NCI-H1694 treated with DMSO at 0.1 percent for 48 hours (cell line): ENCODE results near the gene SAMD4A.

Source experiments
- DNase-seq: peaks from one replicate; lab custom pipeline; 2025; lab: John Stamatoyannopoulos, UW

The SAMD4A gene, protein sequence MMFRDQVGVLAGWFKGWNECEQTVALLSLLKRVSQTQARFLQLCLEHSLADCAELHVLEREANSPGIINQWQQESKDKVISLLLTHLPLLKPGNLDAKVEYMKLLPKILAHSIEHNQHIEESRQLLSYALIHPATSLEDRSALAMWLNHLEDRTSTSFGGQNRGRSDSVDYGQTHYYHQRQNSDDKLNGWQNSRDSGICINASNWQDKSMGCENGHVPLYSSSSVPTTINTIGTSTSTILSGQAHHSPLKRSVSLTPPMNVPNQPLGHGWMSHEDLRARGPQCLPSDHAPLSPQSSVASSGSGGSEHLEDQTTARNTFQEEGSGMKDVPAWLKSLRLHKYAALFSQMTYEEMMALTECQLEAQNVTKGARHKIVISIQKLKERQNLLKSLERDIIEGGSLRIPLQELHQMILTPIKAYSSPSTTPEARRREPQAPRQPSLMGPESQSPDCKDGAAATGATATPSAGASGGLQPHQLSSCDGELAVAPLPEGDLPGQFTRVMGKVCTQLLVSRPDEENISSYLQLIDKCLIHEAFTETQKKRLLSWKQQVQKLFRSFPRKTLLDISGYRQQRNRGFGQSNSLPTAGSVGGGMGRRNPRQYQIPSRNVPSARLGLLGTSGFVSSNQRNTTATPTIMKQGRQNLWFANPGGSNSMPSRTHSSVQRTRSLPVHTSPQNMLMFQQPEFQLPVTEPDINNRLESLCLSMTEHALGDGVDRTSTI

DNA sequence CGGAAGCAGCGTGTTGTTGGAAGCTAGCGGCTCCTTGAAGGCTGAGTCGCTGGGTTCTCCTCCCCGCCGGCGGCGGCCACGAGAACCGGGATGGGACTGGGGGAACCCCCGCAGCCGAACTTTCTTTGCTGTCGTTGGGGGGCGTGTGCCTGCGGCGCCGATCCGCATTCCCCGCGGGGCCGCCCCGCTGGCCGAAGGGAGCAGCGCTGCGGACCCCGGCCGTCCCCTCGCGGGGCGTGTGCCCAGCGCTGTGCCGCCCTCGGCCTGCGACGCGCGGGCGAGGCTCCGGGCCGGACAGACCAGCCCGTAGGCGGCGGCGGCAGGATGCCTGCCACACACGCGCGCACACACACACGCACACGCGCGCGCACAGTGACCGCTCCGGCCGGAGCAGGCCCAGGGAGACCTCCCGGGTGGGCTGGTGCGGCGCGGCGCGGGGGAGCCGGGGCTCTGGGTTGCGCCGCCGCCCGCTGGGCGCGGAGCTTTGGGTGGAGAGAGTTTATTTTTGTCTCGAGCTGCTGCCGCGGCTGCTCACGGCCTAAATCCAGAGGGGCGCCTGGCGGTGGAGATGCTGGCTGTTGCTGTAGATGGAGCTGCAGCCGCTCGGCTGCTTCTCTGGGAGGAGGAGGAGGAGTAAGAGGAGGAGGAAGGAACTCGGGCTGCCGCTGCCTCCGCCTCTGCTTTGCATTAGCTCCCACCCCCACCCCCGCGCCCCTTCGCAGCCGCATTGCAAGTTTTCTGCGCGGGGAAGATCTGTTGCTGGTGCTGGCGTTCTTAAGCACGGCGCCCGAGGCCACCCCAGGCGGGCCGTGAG is at the start of gene SAMD4A:
TSS of gene SAMD4A (plus strand) at position 719 of the 814 bp plus-strand sequence. CDS start 789 bp downstream, outside the sequence.
- peak; percentile 40 for DNase-seq

DNA sequence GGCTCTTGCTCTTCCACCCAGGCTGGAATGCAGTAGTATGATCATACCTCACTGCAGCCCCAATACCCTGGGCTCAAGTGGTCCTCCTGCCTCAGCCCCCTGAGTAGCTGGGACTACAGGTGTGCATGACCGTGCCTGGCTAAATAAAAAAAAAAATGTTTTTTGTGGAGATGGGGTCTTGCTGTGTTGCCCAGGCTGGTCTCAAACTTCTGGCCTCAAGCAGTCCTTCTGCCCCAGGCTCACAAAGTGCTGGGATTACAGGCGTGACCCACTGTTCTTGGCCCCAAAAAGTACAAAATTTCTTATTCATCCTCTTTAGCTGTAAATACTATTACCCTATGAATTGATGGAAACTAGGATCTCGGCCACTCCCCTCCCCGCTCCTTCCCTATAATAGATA is 42.5 kb upstream of the SAMD4A start:
- no peak for DNase-seq

DNA sequence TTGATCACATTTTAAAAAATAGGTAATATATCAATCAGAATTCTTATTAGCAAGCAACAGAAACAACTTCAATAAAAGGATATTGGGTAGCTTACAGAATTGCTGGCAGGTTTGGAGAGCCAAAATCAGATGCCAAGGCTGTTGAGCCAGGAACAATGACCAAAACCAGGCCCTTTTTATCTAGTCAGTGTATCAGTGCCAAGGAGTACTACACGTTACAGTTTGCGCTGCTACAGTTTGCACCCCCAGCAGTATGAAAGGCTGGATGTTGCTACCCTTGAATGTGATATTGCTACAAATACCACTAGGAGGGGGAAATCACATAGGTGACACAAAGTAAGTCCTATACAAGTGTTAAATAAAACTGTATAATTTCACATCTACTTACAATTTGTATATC is 38.0 kb upstream of the SAMD4A start:
- no peak for DNase-seq

DNA sequence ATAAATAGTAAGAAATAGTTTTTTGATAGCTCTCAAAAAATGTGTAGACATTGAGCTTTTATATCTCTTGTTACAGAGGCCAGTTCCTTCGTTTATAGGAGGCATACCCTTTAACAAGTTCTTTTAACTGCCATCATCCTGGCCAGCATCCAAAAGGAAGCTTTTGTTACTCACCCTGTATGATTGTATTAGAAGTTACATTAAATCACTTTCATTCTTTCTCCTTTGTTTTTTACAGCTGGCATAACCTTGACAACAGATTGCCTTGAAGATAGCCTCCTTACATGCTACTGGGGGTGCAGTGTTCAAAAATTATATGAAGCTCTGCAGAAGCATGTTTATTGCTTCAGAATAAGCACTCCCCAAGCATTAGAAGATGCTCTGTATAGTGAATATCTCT is 37.1 kb upstream of the SAMD4A start:
- DNase-seq: no peak

DNA sequence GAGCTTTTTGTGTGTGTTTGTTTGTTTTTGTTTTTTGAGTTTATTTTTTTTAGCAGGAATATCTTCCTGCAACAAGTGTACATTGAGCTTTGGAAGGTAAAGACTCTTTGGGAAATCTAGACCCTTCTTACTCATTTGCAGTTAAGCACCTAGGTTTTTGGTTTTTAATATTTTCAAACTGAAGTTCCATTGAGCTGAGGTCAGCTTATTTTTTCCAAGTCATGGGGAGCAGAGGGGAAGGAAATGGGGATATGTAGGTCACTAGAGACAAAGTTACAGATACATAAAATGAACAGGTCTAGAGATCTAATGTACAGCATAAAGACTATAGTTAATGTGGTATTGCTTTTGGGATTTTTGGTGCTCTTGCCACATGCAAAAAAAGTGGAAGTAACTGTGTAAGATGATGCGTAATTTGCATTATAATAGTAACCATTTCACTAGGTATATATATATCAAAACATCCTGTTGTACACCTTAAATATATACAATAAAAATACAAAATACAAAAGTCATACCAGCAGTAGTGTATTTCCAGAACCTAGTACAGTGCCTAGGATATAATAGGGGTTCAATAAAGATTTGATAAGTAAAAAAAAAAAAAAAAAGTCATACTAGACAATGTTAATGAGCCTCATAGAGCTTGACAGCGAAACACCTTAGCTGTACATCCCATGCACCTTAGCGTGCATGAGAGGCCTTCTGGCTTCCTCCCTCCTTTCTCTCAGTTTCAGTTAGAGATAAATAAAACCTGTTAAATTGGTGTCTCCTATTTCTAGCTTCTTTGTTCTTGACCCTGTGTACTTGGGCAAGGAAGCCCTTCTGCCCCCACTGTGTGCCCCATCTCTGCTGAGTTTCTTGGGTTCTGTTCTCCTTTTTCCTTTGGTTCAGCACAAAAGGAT is 34.6 kb upstream of the SAMD4A start:
- DNase-seq: no peak

DNA sequence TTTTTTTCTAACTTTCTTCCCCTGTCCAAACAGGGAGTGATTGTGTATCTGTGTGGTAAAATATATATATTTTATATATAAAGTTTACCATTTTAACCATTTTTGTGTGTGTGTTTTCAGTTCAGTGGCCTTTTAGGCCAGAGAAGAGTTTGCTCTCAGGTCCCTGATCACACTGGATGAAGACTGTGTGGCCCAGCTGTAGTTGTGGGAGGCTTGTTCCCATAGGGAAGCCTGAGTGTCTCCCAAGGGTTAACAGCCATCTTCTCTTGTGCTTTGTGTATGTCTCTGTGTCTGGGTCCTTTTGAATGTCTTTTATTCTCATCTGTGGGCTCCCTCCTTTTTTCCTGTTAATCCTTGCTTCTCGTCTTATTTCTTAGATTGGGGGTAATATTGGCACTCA is 33.8 kb upstream of the SAMD4A start:
- DNase-seq: no peak

DNA sequence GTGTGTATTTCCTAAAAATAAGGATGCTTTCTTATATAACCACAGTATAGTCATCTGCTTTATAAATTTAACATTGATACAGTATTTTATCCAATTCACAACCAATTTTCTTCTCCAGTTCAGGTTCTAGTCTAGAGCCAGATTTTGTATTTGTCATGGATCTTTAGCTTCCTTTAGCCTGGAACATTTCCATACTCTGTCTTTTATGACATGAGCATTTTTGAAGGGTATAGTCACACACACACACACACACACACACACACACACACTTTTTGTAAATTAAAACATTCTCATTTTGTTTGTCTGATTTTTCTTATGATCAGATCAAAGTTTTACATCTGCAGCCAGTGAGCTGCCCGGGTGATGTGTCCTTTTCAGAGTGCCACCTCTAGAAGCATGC is 31.8 kb upstream of the SAMD4A start:
- no peak for DNase-seq

DNA sequence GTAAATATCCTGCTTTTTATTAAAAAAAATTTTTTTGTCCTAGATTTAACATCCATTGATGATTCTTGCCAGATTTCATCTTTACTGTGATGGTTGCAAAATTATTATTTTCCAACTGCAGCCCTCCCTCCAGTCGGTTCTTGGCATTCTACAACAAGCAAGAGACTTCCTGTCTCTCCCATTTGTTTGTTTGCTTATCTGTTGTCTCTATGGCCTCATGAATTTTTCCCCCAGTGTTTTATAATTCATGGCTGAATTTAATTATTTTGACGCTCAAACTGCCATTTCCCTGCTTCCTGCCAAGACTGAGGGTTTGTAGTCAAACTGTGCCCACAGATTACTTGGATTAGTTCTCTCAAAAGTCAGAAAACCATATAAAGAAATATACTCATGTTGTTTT is 31.3 kb upstream of the SAMD4A start:
- DNase-seq: no peak

DNA sequence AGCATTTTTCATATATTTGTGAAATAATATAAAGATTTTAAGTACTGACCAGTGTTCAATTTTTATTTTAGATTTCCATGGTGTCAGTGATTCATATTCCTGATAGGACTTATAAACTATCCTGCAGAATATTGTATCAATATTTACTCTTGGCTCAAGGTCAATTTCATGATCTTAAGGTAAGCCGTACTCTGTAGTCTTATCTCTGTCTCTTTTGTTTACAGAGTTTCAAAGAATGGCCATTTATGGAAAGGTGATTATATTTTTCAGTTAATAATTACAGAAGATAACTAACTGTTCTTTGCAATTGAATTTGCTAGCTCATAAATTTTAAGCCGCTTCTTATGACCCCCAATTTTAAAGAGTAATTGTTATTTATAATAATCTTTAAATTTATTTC is 29.3 kb upstream of the SAMD4A start:
- DNase-seq: no peak

DNA sequence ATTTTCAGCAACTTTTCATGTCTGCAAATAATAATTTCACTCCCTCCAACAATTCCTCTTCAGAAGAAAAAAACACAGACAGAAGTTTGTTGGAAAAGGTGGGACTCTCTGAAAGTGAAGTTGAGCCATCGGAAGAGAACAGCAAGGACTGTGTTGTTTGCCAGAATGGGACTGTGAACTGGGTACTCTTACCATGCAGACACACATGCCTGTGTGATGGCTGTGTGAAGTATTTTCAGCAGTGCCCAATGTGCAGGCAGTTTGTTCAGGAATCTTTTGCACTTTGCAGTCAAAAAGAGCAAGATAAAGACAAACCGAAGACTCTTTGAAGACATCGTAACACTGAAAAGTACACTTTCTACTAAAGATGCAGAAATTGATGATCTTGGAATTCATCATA is 28.9 kb upstream of the SAMD4A start:
- DNase-seq: no peak

DNA sequence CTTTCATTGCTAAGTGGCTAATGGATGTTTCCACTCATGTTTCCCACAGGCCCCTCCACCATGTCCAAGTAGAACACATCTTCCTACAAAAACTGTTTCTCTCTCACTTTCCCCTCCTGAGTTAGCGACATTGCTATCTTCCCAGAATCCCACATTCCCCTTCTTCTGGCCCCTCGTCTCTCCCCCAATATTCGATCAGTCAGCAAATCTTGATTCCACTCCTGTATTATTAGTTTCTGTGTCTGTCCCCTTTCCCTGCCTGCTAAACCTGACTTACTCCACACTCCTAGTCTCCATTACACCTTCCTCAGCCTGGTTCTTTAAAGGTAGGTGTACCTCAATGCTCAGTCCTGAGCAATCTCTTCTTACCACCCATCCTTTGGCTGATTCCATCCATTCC is 19.3 kb upstream of the SAMD4A start:
- no peak for DNase-seq

DNA sequence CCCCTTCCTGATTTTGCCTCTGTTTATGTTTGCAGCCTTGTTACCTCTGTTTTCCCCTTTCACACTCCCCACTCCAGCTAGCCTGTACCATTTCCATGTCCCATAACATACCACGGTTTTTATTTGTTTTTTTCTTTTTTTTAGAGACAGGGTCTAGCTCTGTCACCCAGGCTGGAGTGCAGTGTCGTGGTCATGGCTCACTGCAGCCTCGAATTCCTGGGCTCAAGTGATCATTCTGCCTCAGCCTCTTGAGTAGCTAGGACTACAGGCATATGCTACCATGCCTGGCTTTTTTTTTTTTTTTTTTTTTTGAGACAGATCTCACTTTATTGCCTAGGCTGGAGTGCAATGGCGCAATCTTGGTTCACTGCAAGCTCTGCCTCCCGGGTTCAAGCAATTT is 18.4 kb upstream of the SAMD4A start:
- DNase-seq: no peak

DNA sequence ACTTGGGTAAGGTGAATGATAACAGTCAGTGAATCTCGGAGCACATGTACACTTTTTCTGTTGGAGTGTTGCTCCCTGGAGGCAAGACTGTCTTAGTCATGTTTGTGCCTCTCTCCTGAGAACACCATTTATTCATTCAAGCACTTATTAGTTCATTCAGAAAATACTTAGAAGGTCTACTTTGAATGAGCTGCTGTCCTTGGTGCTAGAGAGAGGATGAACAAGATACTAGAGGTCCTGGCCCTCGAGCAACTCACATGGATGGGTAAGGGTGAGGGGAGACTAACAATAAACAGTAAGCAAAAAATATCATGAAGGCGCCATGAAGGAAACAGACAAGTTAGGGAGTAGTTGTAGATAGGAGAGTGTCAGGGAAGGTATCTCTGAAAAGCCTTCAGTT is 17.1 kb upstream of the SAMD4A start:
- no peak for DNase-seq

DNA sequence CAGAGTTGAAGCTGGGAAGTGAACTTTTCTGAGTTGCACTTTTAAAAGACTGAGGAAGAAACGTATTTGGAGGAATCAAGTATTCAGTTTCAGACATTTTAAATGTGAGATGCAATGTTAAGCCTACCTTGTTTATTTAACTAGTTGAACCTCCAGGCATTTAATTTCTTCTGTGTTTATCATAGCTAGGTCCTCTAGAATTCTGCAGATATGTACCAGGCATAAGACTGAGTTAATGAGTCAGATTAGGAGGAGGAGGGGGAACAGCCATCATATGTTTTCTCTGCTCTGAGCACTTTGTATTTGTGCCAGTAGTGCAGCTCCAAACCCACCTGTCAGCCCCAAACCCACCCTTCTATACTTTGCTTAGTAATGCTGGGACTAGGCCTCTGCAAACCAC is 16.4 kb upstream of the SAMD4A start:
- no peak for DNase-seq

DNA sequence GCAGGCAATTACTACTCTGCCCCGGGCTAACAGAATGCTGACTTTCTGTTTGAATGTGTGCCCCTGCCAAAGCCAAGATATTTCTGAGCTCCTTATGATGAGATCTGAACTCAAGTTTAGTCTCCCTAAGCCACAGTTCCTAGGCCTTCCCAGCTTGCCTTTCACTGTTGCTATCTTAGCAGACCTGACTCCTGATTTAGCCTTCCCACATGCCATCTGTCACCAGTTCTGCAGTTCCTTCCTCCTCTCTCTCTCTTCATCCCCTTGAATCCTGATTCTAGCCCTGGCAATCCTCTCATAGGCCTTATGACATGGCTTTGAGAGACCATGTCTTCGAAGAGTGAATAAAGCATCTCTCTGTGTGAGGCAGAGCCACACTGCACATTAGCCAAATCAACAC is 12.5 kb upstream of the SAMD4A start:
- DNase-seq: no peak

DNA sequence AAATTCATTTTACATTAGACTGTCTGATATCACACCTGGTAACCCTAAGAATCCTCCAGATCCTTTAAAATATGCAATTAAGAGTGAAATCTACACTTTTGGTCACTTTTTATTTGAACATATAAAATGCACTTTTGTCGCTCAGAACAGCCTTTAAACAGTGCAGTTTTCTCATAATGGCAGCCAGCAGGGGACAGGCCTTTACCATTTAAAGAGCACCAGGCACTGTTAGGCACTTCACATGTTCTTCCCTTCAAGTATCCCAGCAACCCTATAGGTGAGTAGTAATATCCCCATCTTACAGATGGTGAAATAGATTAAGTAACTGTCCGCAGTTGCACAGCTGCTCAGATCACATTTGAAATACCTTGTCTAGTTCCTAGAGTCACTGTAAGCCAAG is 11.3 kb upstream of the SAMD4A start:
- DNase-seq: no peak

DNA sequence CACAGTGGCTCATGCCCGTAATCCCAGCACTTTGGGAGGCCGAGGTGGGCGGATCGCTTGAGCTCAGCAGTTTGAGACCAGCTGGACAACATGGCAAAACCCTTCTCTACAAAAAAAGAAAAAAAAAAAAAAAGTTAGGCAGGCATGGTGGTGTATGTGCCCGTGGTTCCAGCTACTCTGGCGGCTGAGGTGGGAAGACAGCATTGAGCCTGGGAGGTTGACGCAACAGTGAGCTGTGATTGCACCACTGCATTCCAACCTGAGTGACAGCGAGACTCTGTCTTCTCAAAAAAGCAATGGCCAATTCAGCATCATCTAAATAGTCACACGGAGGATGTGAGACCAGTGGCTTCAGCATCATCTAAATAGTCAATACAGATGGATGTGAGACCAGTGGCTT is 10.4 kb upstream of the SAMD4A start:
- DNase-seq: no peak

DNA sequence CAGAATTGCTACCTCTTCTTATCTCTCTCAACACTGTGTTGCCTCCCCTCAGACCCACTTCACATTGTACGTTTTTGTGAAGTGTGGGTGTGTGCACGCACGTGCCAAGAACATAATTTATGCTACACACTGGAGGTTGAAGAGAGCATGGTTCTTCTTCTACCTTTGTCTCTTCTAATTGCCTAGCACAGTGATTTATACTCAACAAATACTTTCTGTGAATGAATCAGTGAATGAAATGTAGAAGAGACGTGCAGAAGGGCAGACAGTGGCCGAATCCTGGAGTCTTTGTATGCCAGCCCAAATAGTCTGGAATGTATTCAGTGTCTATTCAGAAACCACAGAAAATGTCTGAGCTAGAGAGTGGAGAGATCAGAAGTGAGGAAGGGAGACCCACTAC is 4.6 kb upstream of the SAMD4A start:
- no peak for DNase-seq

DNA sequence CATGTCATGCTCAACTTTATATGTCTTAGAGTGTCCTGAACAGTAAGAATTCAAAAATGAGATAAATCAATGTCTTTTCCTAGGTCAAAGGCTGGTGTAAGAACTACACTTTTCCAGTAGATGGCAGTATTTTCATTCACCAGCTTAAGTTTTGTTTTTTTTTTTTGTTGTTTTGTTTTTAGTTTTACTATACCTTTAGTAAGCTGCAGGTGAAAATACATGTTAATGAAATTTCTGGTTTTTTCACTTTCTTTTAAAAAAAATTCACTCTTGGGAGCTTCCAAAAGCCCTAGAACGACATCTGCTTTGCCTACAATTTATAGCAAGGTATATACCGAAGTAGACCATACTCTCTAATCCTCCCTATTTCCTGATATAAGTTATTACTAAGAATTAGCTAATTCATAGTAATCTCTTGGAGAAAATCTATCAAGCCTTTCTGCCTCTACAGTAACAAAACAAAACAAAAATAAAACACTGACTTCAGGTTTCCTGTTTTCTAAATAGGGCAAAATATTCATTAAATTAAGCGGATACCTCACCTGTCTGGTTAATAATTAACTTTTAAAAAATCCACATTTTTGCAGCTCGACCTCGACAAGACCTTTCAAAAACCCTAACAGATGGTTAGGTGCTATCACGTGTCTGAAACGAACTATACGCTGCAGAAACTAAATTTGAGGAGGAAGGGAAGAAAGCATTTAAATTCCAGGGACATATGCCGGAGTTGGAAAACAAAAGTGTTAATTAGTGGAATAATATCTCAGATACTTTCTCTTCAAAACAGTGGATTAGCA is 2.7 kb upstream of the SAMD4A start:
- peak; percentile 56 for DNase-seq

DNA sequence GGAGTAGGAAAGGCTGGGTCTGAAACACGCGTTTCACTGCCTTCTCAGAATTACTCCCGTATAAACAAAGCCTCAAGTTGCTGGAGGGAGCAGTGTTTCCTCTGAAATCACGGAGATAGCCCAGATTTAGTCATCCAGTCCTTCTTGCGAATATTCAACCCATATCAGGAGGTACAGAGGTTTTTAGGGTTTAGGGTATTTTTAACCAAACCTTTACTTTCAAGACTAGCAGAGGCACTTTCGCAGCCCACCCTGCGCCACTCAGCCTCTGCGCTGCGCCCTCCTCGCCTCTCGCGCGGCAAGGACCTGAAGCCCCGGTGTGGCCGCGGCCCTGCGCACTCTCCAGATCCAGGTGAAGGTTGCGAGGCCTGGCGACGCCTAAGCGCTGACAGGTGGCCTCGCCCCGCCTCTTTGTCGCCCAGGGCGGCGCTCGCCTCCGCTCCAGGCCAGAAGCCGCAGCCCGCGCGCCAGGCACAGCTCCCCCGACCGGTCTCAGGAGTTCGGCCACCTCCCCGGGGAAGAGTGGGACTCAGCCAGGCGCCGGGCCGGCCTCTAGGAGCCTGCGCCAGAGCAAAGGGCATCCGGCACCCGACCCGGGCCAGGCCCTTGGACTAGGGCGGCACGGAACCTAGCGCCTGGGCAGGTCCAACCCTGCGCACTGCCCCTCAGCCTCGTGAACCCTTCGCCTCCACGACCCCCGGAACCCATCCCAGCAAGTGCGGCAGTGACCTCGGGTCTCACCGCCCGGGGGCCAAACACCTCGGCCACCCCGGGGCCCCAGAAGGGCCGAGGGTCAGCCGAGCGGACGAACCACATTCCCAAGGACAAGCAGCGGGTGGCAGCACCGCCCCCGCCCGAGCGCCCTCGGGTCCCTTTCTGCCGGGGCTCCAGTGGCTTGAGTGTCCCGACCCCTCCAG is 1.8 kb upstream of the SAMD4A start:
- DNase-seq: peak; percentile 43
